Brain microvascular endothelial cell (primary cell): ENCODE data around the gene AIFM2.

Experiments
- DNase-seq: peaks from one replicate; pipeline ENCODE4 v3.0.0-alpha.2; 2020
- H3K27ac ChIP-seq: fragments of 250-450 bp; sonication (Bioruptor Pico); 2 replicates; pipeline ENCODE4 v1.5.1; 2020; ENCODE audit warnings: mild to moderate bottlenecking, moderate library complexity
- H3K27me3 ChIP-seq: fragments of 250-450 bp; sonication (Bioruptor Pico); replicated peaks from 2 replicates; pipeline ENCODE4 v1.5.1; 2020; ENCODE audit warnings: mild to moderate bottlenecking
- H3K36me3 ChIP-seq: fragments of 250-450 bp; sonication (Bioruptor Pico); replicated peaks from 2 replicates; pipeline ENCODE4 v1.5.1; 2020; ENCODE audit warnings: mild to moderate bottlenecking
- H3K4me3 ChIP-seq: 2 replicates; pipeline ENCODE4 v1.5.1; 2011; ENCODE audit warnings: low read depth, mild to moderate bottlenecking, control low read depth, low read length, moderate library complexity
- in situ Hi-C: cut with HindIII; loops from 2 replicates; pipeline ENCODE4 v1.10.0; 2017; ENCODE audit warnings: low sequenced_read_pairs, low pct_ligation_motif_present
- TF ChIP-seq, protein P1 (sequence below): IDR thresholded peaks from 2 replicates; pipeline ENCODE4 v1.5.1; 2011; ENCODE audit warnings: low read depth, mild to moderate bottlenecking, moderate library complexity, low read length, control low read depth, inconsistent platforms; ENCODE audit errors: missing control alignments

AIFM2 gene

DNA sequence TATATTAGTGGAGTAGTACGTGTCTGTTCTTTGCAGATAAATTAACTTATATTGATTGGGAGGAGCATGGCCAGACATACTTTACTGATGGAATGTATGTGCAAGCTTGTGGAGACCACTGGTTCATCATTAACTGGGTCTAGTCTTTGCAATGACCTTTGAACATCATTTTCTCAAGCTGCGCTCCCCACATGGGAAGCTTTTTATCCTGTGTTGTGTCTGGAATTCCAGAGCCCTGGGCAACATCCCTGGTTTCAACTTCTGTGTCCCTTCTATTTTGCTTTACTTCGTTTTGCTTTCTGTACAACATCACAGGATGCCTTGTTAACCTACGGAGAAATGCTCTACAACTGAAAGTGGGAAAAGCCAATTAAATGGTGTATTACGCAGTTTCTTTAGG, 41.7 kb downstream of the AIFM2 start:
- Histone ChIP-seq H3K27me3 (no peaks in the 10 kb centered on the region), H3K36me3 (peaks cover 3% of the 10 kb centered on the region), H3K4me3 (no peak overlapping the region), H3K27ac (no peak overlapping the region)
- in situ Hi-C loops, result no loop called here
- TF ChIP-seq, protein P1, sequence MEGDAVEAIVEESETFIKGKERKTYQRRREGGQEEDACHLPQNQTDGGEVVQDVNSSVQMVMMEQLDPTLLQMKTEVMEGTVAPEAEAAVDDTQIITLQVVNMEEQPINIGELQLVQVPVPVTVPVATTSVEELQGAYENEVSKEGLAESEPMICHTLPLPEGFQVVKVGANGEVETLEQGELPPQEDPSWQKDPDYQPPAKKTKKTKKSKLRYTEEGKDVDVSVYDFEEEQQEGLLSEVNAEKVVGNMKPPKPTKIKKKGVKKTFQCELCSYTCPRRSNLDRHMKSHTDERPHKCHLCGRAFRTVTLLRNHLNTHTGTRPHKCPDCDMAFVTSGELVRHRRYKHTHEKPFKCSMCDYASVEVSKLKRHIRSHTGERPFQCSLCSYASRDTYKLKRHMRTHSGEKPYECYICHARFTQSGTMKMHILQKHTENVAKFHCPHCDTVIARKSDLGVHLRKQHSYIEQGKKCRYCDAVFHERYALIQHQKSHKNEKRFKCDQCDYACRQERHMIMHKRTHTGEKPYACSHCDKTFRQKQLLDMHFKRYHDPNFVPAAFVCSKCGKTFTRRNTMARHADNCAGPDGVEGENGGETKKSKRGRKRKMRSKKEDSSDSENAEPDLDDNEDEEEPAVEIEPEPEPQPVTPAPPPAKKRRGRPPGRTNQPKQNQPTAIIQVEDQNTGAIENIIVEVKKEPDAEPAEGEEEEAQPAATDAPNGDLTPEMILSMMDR, result no peak
- DNase-seq, result no peak

DNA sequence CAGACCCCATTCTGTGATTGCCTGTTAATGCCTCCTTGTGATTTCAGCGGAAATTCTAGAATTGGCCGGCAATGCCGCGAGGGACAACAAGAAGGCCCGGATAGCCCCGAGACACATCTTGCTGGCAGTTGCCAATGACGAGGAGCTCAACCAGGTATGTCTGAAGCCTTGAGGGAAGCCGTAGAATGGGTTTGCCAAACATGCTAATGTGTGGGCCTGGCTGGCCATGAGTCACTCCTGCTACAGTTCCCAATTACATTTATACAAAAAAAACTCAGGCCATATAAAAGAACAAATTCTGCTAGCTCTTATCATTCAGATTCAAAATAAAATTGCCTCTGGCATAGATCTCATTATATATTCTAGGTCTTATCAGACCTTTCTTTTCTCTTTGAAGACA, 42.6 kb downstream of the AIFM2 start:
- H3K27ac ChIP-seq, result no peak overlapping the region
- DNase-seq, result no peak
- TF ChIP-seq, protein P1, result no peak

DNA sequence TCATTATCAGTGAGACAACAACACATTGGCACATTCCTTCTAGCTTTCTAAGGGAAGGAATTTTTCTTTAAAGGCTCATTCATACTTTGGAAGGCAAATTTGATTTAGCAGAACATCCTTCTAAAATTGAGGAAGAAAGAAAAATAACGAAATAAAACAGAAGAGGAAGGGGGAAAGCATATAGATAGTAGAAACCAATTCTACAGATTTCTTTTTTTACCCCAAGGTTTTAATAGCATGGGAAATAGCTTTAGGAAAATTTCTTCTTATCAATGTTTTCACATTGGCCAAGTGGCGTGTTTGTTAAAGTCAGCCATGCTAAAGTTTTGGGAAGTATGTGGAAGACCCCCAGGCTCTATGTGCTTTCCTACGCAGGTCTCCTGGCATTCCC, 44.3 kb downstream of the AIFM2 start:
- TF ChIP-seq, protein P1, result no peak

More for the DNA sequence above, 42.6 kb downstream of the AIFM2 start:
- Histone ChIP-seq H3K4me3 (no peak overlapping the region), H3K36me3 (peaks cover 3% of the 10 kb centered on the region), H3K27me3 (no peaks in the 10 kb centered on the region)
- in situ Hi-C loops, result no loop called here

DNA sequence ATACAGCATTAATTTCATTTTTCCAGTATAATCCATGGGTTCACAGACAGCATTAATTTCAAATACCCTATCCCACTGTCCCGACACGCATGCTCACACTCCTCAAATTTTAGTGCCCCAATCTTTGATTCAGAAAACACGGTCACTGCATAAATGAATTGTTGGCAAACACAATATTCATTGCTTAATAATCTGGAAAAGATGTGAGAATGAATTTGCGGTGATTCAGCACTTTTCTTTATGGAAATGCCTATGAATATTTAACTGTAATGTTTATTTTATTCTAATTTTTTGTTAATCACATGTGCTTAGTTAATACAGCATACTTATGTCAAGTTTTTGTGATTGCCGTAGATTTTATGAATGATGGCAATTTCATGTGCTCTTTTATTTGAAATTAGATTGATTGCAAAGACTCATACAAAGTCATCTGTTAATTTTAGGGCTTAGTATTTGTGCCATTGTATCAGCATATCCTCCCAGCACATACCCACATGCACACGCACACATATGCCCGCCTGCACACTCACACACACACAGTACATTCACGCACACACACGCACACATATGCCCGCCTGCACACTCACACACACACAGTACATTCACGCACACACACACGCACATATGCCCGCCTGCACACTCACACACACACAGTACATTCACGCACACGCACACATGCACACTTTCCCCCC, 44.9 kb downstream of the AIFM2 start:
- Histone ChIP-seq H3K27me3 (no peaks in the 10 kb centered on the region), H3K36me3 (no peaks in the 10 kb centered on the region), H3K4me3 (no peak overlapping the region), H3K27ac (no peak overlapping the region)
- in situ Hi-C loops, result no loop called here
- TF ChIP-seq, protein P1, result no peak
- no peak for DNase-seq

More for the DNA sequence above, 44.3 kb downstream of the AIFM2 start:
- DNase-seq, result no peak
- Histone ChIP-seq H3K27me3 (no peaks in the 10 kb centered on the region), H3K36me3 (no peaks in the 10 kb centered on the region), H3K27ac (no peak overlapping the region), H3K4me3 (no peak overlapping the region)
- in situ Hi-C loops, result no loop called here

DNA sequence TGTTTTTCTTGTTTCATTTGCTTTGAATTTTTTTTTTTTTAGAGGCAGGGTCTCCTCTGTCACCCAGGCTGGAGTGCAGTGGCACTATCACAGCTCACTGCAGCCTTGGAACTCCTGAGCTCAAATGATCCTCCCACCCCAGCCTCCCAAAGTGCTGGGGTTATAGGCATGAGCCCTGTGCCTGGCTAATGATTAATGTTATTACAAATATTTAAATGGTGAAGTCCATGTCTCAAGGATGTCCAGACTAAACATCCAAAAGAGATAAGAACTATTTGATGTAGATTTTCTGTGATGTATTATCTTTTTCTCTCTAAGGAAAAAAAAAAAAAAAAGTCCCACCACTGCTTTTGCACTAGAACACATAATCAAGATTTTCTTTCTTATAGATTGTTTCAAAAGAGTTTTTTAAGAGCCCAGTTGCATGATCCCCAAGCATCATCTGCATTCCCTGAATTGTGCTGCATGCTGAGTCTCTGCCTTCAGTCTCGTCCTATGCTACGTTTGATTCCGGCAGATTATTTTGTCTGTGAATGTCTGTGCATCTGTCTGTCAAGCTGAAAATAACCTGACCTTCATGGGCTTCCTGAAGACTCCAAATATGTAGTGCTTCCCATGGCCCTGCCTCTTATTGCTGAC, 46.5 kb downstream of the AIFM2 start:
- Histone ChIP-seq H3K27ac (no peak overlapping the region), H3K36me3 (no peaks in the 10 kb centered on the region), H3K27me3 (no peaks in the 10 kb centered on the region), H3K4me3 (no peak overlapping the region)
- in situ Hi-C loops, result no loop called here
- TF ChIP-seq, protein P1, result no peak
- DNase-seq, result no peak
